Sigmoid colon (tissue), 4 donors: Measurements from ENCODE around the gene MAPK7.

Source experiments
- CTCF ChIP-seq, 4 experiments: fragments of 450-650 bp in 3 of 4; fragments of 200-600 bp in 1 of 4; IDR thresholded peaks; one replicate each; pipeline ENCODE4 v1.5.1; 2016 to 2019; ENCODE audit warnings: antibody characterized with exemption in 4 of 4, mild to moderate bottlenecking in 3 of 4, moderate library complexity in 2 of 4
- POLR2AphosphoS5 ChIP-seq, 4 donors: sonication (generic); formaldehyde crosslinking; IDR thresholded peaks; one replicate each; pipeline ENCODE4 v1.6.1; 2017; ENCODE audit warnings: antibody characterized with exemption in 4 of 4

GRCh38 chr17:19375732-19376131 is 2.6 kb upstream of the MAPK7 start:
- no peak for TF ChIP-seq CTCF (IDR thresholded peaks at IDR 0.05)
- TF ChIP-seq POLR2AphosphoS5 (IDR thresholded peaks at IDR 0.05) = no peak
